Germinal center (tissue), 1 donor: ENCODE data around the gene ATP4B.
"Not testable (repeated sequence)": the region's sequence is repeated elsewhere in the genome, so short reads cannot be mapped to it uniquely, and the experiment has no call there.

Experiments
- DNase-seq: peaks from one replicate; pipeline ENCODE4 v3.0.0; 2012; ENCODE audit warnings: mixed read lengths, low spot score

ATP4B gene

DNA sequence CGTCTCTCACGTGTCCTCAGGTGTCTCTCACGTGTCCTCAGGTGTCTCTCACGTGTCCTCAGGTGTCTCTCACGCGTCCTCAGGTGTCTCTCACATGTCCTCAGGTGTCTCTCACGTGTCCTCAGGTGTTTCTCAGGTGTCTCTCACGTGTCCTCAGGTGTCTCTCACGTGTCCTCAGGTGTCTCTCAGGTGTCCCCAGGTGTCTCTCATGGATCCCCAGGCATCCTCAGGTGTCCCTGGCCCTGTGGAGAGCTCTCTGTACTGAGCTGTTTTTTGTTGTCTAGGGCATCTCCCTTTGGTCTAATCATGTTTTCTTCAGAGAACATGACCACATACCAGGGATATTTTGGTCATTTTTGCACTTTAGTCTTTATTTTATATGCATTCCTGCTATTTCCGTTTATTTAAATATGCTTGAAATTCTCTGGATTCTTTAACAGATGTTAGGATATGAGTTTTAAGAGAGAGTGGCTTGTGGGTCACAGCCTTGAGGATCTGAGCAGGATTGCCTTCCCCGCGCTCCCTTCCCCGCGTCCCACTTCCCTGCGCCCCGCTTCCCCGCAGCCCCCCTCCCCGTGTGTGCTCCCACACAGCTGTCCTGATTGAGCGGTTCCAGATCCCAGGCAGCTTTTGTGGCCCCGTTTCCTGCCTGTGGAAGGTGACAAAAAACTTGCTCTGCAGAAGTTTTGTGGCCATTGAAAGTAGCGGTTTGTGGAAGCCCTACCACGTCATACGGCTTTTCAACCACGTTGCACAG, 31.9 kb downstream of the ATP4B start:
- DNase-seq, result no peak

DNA sequence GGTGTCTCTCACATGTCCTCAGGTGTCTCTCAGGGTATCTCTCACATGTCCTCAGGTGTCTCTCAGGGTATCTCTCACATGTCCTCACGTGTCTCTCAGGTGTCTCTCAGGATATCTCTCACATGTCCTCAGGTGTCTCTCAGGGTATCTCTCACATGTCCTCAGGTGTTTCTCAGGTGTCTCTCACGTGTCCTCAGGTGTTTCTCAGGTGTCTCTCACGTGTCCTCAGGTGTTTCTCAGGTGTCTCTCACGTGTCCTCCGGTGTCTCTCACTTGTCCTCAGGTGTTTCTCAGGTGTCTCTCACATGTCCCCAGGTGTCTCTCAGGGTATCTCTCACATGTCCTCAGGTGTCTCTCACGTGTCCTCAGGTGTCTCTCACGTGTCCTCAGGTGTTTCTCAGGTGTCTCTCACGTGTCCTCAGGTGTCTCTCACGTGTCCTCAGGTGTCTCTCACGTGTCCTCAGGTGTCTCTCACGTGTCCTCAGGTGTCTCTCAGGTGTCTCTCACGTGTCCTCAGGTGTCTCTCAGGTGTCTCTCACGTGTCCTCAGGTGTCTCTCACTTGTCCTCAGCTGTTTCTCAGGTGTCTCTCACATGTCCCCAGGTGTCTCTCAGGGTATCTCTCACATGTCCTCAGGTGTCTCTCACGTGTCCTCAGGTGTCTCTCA, 33.2 kb downstream of the ATP4B start:
- not testable (repeated sequence) for DNase-seq

DNA sequence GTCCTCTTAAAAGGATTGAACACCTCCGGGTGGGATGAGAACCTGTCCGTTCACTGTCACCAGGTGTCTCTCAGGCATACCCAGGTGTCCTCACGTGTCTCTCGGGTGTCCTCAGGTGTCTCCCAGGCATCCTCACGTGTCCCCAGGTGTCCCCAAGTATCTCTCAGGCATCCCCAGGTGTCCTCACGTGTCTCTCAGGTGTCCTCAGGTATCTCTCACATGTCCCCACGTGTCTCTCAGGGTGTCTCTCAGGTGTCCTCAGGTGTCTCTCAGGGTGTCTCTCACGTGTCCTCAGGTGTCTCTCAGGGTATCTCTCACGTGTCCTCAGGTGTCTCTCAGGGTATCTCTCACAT, 33.8 kb downstream of the ATP4B start:
- no peak for DNase-seq

DNA sequence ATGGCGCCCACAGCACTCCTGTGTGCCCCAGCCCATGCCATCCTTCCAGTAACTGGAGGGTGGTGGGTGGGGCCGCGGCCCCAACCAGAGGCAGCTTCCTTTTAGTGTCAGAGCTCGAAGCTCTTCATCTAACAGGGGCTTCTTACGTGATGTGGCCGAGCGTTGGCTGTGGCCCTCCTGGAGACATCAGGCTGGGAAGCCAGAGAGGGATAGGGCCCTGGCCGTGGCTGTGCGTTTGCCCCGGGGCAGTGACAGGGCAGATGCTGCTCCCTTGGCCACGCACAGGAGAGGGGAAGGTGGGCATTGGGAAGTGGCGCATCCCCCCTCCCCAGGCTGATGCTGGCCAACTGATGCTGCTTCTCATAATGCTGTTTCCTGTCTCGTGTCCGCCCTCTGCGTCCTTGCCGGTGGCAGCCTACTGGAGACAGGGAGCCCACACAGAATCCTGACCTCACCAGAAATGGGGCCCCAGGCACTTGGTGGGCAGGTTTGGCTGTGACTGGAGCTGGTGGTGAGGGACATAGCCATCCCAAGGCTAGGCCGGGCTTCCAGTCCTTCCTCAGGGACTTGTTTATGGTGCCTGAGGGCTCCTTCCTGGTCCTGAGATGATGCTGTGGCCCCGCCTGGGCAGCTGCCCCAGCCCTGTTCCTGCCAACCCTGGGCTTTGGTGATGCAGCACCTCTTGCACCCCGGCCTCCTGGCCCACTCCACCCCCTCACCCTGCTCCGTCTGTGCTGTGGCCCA, 34.3 kb downstream of the ATP4B start:
- DNase-seq, result no peak

DNA sequence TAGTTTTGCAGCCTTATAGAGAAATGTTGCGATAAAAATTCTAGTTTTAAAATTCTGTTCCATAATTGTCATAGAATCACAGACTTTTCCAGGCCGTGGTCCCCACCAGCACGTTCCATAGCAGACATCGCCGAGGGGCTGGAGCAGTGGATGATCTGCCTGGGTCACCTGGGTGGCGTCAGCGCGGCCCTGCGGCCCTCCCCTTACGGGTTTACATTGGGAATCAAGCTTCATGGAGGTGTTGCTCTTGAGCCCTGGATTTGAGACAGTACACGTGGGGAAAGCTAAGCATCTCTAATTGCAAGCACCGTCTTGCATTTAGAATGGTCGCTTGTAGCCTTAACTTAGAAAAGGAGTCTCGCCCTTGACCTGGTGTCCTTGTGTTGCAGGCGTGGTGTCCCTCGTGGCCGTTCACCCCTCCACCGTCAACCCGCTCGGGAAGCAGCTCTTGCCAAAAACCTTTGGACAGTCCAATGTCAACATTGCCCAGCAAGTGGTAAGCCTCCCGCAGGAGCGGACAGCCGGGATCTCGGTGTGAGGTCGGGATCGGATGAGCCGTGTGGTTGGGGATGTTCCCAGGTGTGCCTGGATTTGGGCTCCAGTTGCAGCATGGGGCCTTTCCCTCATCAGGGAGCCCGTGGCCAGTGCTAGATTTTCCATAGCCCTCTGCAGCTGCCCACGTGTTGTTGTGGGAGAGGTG, 35.1 kb downstream of the ATP4B start:
- DNase-seq, result no peak

DNA sequence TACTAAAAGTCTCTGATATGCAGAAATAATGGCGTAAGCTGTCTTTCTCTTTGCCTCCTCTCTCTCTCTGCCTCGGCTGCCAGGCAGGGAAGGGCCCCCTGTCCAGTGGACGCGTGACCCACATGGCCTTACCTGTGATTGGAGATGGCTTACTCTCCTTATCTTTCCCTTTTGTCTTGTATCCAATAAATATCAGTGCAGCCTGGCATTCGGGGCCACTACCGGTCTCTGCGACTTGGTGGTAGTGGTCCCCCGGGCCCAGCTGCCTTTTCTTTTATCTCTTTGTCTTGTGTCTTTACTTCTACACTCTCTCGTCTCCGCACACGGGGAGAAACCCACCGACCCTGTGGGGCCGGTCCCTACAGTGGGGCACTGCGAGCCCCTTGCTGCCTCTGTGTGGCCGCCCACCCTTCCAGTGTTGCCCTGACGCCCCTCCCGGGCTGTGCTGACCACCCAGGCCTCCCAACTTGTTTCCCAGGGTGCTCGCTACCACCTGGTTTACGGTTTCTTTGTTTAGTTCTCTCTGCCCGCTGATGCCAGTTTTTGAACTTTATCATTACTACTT, 35.9 kb downstream of the ATP4B start:
- DNase-seq, result not testable (repeated sequence)

DNA sequence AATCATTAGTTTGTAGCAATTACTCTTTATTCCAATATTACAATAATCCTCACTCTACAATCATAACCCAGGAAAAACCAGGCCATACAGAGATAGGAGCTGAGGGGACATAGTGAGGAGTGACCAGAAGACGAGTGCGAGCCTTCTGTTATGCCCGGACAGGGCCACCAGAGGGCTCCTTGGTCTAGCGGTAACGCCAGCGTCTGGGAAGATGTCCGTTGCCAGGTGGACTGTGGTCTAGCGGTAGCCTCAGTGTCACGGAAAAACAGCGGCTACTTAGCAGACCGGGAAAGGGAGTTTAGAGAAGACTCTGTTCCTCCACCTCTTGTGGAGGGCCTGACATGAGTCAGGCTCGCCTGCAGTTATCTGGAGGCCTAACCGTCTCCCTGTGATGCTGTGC, 36.5 kb downstream of the ATP4B start:
- not testable (repeated sequence) for DNase-seq

DNA sequence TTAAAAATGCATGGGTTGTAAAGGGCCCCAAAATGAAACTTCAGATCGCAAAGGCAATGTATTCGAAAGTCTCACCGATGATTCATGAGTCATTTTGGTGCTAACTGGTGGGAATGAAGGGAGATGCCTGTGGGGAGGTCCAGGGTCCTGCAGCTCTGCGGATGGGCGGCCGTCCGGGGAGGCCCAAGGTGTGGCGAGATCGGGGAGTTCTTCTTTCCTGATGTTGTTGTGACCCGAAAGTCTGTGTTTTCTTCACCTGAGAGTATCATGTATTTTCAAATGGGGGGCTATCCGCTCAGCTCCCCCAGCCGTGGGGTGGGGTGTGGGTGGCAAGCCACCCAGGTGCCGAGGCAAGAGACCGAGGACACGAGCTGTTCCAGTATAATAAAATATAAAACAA, 37.0 kb downstream of the ATP4B start:
- no peak for DNase-seq

DNA sequence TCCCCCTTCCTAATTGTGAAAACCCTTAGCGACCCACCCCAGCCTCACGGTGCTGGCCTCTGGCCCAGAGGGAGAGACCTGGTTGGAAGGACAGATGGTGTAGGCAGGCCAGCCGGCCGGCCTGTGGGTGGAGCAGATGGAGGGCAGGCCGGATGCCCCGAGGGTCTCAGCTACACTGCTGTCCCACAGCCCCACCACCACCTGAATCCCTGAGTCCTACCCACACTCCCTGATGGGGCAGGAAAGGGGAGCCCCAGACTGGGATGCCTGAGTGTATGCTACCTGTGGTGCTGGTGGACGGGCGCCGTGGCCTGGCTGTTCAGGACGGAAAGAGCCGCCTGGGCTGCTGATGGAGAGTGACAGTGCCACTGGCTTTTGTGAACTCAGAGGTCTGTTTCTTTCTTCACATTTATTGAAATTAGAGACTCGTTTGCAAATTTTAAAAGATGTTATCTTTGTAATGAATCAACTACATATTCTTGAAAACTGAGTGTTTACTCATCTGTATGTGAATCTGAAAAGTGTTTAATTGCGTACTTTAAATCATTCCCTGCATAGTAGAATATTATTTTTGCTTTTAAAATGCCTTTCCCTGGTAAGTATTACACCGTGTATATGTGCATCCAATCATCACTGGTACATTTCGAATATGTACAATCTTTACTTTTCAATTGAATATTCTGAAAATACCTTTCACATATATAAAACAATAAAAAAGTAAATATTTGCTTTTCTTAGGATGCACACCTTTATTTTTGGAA, 37.8 kb downstream of the ATP4B start:
- no peak for DNase-seq

DNA sequence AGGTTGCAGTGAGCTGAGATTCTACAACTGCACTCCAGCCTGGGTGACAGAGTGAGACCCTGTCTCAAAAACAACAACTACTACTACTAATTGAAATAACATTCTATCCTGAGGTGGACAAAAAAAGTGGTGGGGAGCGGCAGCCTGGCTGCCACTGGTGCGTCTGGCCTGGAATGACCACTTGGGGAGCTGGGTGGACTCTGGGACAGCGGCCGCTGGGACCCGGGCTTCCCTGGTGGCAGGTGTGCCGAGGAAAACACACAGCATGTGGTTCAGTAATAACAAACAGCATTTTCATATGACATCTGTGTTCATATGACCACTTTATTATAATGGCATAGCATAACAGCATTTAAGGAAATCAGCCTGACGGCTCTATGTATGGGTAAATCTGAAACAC, 39.5 kb downstream of the ATP4B start:
- DNase-seq, result no peak

DNA sequence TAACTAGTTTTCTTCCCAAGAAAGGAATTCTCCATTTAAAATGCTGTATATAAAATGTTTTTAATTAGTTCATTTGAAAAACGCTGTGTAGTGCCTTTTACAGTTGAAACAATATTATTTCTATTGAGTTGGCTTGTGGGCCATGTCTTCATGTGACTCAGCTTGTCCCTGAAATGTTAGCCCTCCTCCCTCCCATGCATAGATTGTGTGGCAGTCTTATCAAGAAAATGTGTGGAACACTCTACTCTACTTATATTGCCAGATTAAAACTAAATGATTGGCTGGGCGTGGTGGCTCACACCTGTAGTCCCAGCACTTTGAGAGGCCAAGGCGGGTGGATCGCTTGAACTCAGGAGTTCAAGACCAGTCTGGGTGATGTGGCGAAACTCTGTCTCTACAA, 40.0 kb downstream of the ATP4B start:
- DNase-seq, result no peak

DNA sequence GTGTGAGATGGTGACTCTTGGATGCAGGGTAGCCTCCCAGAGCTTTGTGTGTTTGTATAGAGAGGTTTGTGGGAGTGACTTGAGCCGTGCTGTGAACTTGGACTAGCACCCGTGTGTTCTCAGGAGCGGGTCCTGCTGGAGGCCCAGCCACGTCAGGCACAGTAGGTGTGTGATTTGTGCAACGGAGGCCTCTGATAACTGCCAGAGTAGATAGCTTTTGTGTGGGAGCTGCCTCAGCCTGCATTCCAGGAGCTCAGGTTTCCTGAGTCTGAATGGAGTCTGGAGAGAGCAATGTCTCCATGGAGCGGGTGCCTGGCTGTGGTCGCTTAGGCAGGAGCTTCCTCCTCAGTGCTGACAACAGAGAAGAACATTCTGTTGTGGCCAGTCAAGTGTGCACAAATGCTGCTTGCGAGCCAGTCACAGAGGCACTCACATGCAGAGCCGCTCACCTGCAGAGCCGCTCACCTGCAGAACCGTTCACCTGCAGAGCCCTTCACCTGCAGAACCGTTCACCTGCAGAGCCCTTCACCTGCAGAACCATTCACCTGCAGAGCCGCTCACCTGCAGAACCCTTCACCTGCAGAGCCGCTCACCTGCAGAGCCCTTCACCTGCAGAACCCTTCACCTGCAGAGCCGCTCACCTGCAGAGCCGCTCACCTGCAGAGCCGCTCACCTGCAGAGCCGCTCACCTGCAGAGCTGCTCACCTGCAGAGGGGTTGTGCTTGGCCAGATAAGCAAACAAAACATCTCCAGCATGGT, 40.8 kb downstream of the ATP4B start:
- no peak for DNase-seq

DNA sequence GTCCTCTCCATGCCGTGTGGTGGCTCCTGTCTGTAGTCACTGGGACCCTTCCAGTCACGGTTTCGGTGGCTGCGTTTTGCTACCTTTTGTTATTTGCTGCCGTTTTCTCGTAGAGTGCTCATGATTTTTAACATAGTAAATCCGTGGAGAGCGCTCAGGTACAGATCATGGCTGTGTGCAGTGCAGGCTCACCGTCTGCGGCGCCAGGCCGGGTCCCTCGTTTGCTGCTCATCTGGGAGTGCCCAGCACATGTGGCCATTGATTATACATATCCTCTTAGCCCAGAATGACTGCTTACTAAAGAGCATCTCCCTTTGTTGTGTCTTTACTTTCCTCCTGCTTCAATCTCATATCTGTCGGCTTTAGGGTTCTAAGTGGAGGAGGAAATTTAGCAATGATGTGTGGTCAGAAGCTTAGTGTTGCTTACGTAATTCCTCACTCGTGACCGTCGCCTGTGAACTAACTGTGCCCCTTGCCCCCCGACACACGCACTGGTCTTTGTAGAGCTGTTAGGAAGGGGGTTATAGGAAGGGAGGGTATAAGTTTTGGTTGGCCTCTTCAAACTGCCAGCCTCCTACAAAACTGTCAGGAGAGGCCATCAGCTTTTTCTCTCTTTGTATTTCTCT, 41.6 kb downstream of the ATP4B start:
- no peak for DNase-seq

DNA sequence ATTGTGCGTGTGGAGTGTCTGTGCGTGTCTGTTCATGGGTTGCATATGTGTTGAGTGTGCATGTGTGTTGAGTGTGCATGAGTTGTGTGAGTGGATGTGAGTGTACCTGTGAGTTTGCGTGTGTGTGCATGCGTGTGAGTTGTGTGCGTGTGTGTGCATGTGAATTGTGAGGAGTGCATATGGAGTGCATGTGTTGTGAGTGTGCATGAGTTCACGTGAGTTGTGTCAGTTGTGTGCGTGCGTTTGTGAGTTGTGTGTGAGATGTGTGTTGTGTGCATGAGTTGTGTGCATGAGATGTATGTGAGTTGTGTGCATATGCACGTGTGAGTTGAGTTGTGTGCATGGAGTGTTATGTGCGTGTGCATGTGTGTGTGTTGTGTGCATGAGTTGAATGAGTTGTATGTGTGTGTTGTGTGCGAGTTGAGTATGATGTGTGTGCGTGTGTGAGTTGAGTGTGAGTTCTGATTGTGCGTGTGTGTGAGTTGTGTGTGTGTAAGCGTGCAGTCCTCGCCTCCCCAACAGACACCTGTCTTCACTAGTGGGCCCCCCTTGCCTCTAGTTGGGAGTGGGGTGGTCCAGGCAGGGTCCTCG, 44.1 kb downstream of the ATP4B start:
- no peak for DNase-seq

DNA sequence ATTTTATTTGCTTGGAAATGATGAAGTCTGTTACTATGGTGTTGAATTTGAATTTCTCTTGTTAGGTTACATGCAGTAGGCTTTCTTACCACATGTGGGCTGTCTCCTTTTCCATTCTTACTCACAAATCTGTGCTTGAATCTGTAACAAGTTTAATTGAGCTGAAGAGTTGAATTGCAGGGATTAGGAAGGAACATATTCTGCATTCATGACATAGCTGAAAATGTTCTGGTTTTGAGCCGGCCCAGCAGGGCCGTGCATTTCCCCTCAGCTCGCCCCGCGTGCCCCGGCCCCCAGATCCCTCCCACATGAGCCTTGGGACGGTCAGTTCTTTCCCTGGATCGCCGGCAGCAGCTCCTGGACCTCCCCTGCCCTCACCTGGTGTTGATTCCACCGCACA, 45.4 kb downstream of the ATP4B start:
- DNase-seq, result no peak

DNA sequence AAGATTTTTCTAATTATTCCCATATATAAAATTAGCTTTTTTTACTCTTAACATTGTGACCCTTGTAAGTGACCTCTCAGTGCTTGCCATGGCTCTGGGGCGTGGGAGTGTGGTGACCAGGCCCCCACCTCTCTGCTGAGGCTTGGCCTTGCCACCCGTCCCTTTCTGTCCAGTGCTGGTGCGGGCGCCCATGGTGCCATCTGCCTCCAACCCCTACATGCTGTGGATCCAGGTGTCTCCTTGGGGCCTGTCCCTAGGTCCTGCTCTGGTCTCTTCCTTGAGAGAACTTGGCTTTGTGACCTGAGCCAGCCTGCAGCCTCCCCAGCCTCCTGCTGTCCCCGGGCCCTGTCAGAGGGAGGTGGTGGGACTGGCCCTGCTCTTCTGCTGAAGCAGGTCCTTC, 46.0 kb downstream of the ATP4B start:
- no peak for DNase-seq

DNA sequence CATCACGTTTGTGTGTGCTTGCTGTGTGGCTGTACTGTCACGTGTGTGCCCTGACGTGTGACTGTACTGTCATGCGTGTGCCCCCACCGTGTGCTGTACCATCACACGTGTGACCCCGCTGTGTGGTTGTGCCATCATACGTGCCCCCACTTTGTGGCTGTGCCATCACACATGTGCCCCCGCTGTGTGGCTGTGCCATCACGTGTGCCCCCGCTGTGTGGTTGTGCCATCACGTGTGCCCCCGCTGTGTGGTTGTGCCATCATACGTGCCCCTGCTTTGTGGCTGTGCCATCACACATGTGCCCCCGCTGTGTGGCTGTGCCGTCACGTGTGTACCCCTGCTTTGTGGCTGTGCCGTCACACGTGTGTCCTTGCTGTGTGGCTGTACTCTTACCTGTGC, 47.7 kb downstream of the ATP4B start:
- DNase-seq, result no peak

DNA sequence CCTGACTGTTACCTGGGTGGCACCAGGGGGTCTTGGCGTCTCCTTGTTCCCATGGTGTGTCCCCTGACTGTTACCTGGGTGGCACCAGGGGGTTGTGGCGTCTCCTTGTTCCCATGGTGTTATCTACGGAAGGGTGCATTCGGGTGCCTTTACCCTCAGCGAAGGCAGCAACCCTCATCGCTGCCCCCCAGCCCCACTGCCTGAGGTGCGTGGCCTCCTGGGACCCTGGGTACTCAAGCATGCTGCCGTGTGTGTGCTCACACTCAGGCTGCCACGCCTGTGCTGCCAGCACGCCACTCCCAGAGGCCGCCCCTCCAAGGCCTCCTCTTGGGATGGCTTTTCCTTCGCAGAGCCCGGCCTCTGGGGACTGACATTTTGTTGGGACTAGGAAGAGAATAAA, 48.4 kb downstream of the ATP4B start:
- DNase-seq, result no peak

DNA sequence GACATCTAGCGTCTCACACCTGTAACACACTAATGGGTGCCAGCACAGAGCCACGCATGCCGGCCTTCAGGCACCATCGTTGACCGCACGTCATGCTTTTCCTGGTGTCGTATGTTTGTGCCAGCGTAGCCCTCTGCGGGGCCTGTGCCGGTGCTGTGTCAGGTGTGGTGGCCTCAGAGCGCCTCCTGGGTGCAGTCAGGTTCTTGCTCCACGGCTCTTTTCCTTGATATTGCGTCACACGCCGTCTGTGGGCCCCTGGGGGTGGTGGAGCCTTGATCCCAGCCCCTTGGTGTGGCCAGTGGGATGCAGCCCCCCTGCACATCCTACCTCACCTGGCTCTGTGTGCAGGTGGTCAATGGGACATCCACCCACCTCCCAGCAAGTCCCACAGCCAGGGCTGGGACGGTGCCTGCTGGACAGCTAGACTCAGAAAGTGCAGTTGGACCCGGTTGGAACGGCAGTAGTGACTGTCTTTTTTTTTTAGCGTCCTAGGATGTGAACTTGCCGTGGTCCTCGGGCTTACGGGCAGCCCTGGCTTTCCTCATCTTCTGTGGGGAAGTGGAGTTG, 48.9 kb downstream of the ATP4B start:
- DNase-seq, result no peak
